Endothelial cell of umbilical vein (primary cell): Measurements from ENCODE around the gene MYPN. TPM values are rescaled to one million over a fixed set of nuclear protein-coding genes. Genes with fewer than 3 reads are reported as not detected.

Experiments
- BruUV-seq: library from RNA; stranded (reverse); fragments of 400-500 nt; replicated peaks from 2 replicates; lab custom pipeline; 2021; lab: Mats Ljungman, UMichigan
- CTCF ChIA-PET: fragments of 300-600, 350-600 bp; sonication (Branson Sonifier 250); formaldehyde crosslinking; loops from one replicate; lab custom pipeline; 2021; ENCODE audit warnings: antibody characterized with exemption, inconsistent platforms; lab: Charles Lee
- POLR2A ChIA-PET: fragments of 300-600, 350-600 bp; sonication (Branson Sonifier 250); formaldehyde crosslinking; loops from one replicate; lab custom pipeline; 2021; ENCODE audit warnings: antibody characterized with exemption, inconsistent platforms; lab: Charles Lee
- DNase-seq: peaks from one replicate; pipeline ENCODE4 v3.0.0-alpha.2; 2011; ENCODE audit warnings: low read depth, low spot score
- FAIRE-seq: peaks from 2 replicates; lab custom pipeline; 2011; peaks lifted over from hg19 to GRCh38; lab: Jason Lieb, UNC
- H2AFZ ChIP-seq: 2 replicates; pipeline ENCODE4 v1.6.0; 2012; ENCODE audit warnings: low read depth, low read length, control low read depth, inconsistent platforms
- H3K27ac ChIP-seq: 2 replicates; pipeline ENCODE4 v1.5.1; 2011; ENCODE audit warnings: low read depth, mild to moderate bottlenecking, control low read depth, low read length, moderate library complexity; ENCODE audit not compliant: insufficient read depth
- H3K27me3 ChIP-seq, 2 experiments: 2 replicates each; pipeline versions ENCODE4 v1.6.0 to v1.6.1; 2011; ENCODE audit warnings: low read length in 2 of 2, mixed read lengths in 1 of 2; ENCODE audit not compliant: control insufficient read depth in 2 of 2, insufficient read depth in 2 of 2
- H3K36me3 ChIP-seq, 2 experiments: 2 replicates in 1 of 2; 3 replicates in 1 of 2; pipeline ENCODE4 v1.5.1; 2011; ENCODE audit warnings: low read length in 2 of 2, mild to moderate bottlenecking in 1 of 2, moderate library complexity in 1 of 2; ENCODE audit not compliant: control insufficient read depth in 2 of 2, insufficient read depth in 2 of 2; ENCODE audit errors: extremely low read depth in 1 of 2
- H3K4me1 ChIP-seq: 3 replicates; pipeline ENCODE4 v1.5.1; 2011; ENCODE audit warnings: mild to moderate bottlenecking, low read length; ENCODE audit not compliant: control insufficient read depth, insufficient read depth; ENCODE audit errors: extremely low read depth
- H3K4me2 ChIP-seq: 2 replicates; pipeline ENCODE4 v1.6.1; 2011; ENCODE audit warnings: low read length, control low read depth, mixed read lengths; ENCODE audit not compliant: insufficient read depth
- H3K4me3 ChIP-seq, 3 experiments: fragments of 200-600 bp in 1 of 3; sonication (generic), shearing (Covaris generic) in 1 of 3; replicated peaks in 1 of 3; 2 replicates each; pipeline ENCODE4 v1.5.1; 2011 to 2016; ENCODE audit warnings: control low read depth in 3 of 3, low read length in 3 of 3, mild to moderate bottlenecking in 2 of 3, inconsistent platforms in 1 of 3, low read depth in 1 of 3, moderate library complexity in 1 of 3; ENCODE audit not compliant: insufficient read depth in 1 of 3
- H3K79me2 ChIP-seq: 2 replicates; pipeline ENCODE4 v1.6.0; 2012; ENCODE audit warnings: low read length, inconsistent platforms; ENCODE audit not compliant: control insufficient read depth, insufficient read depth
- H3K9ac ChIP-seq: replicated peaks from 2 replicates; pipeline ENCODE3; 2011; ENCODE audit warnings: low read length, control low read depth; ENCODE audit not compliant: insufficient read depth; ENCODE audit errors: extremely low read depth
- H3K9me1 ChIP-seq: replicated peaks from 3 replicates; pipeline ENCODE4 v1.6.0; 2011; ENCODE audit warnings: mild to moderate bottlenecking, low read length; ENCODE audit not compliant: control insufficient read depth, insufficient read depth; ENCODE audit errors: extremely low read depth
- H3K9me3 ChIP-seq: replicated peaks from 2 replicates; pipeline ENCODE4 v1.5.1; 2012; ENCODE audit warnings: low read length, inconsistent platforms; ENCODE audit not compliant: control insufficient read depth, insufficient read depth
- H4K20me1 ChIP-seq: replicated peaks from 2 replicates; pipeline ENCODE3; 2011; ENCODE audit warnings: mild to moderate bottlenecking, low read length; ENCODE audit not compliant: control insufficient read depth, insufficient read depth; ENCODE audit errors: extremely low read depth
- CTCF ChIP-seq, 2 donors: IDR thresholded peaks; 1 replicate in 1 of 2; 2 replicates in 1 of 2; pipeline ENCODE4 v1.5.1; 2011; ENCODE audit warnings: low read length in 2 of 2, mild to moderate bottlenecking in 2 of 2, moderate library complexity in 2 of 2, control low read depth in 1 of 2, inconsistent platforms in 1 of 2, low read depth in 1 of 2; ENCODE audit not compliant: insufficient read depth in 1 of 2; ENCODE audit errors: extremely low read depth in 1 of 2
- EZH2 ChIP-seq: IDR thresholded peaks from 2 replicates; pipeline ENCODE4 v1.6.1; 2012; ENCODE audit warnings: borderline replicate concordance, low read depth, mild to moderate bottlenecking, moderate library complexity, low read length, inconsistent platforms; ENCODE audit not compliant: severe bottlenecking
- FOS ChIP-seq: IDR thresholded peaks from 2 replicates; pipeline ENCODE4 v1.6.1; 2011; ENCODE audit warnings: mild to moderate bottlenecking, low read length, moderate library complexity, borderline replicate concordance; ENCODE audit not compliant: insufficient read depth
- GATA2 ChIP-seq: IDR thresholded peaks from 2 replicates; pipeline ENCODE4 v1.7.0; 2011; ENCODE audit warnings: low read depth, mild to moderate bottlenecking, moderate library complexity, mixed read lengths, low read length; ENCODE audit not compliant: insufficient read length, insufficient read depth
- JUN ChIP-seq: IDR thresholded peaks from 2 replicates; pipeline ENCODE4 v1.6.1; 2011; ENCODE audit warnings: borderline replicate concordance, low read depth; ENCODE audit not compliant: insufficient read length, insufficient read depth
- MAX ChIP-seq: IDR thresholded peaks from 2 replicates; pipeline ENCODE4 v1.6.1; 2011; ENCODE audit not compliant: insufficient read depth, insufficient read length
- MYC ChIP-seq: IDR thresholded peaks from one replicate; pipeline ENCODE4 v1.6.1; 2011; ENCODE audit warnings: mild to moderate bottlenecking, low read depth, low read length
- POLR2A ChIP-seq: IDR thresholded peaks from 2 replicates; pipeline ENCODE4 v1.6.1; 2012; ENCODE audit warnings: low read depth, mild to moderate bottlenecking, control low read depth, low read length
- POLR2AphosphoS5 ChIP-seq: IDR thresholded peaks from 2 replicates; pipeline ENCODE4 v1.6.1; 2012; ENCODE audit warnings: low read depth, mild to moderate bottlenecking, control low read depth, low read length, moderate library complexity; ENCODE audit not compliant: insufficient read depth
- dilution Hi-C: fragments of 300-500 bp; cut with MboI; formaldehyde crosslinking; loops from one replicate; pipeline ENCODE4 v1.15.0; 2019; ENCODE audit warnings: low sequenced_read_pairs; ENCODE audit not compliant: extremely low pct_ligation_motif_present
- intact Hi-C: fragments of 100-400 bp; cut with micrococcal nuclease; formaldehyde crosslinking; loops from one replicate; pipeline ENCODE4 v1.10.0; 2022
- polyA plus RNA-seq, 4 experiments: library from polyadenylated mRNA; depleted of rRNA in 3 of 4; stranded (reverse) in 3 of 4; unstranded in 1 of 4; fragments of >200 nt; gene quantifications; 2 replicates each; pipeline versions ENCODE4 v1.2.1 to v1.2.3, GENCODE V29; 2011 to 2012; ENCODE audit warnings: missing spikeins in 1 of 4
- total RNA-seq: library from RNA; stranded (reverse); gene quantifications from 2 replicates; pipeline ENCODE4 v1.2.3, GENCODE V29; 2021

MYPN gene
- total and polyA plus RNA-seq, 2 donors (not counting 3 experiments of a cell fraction or from before 2014, with no cell fraction given), result 0.01 TPM; not detected in 1

- DNase-seq (no peak), FAIRE-seq (no peak)
- Histone ChIP-seq H3K36me3 (no peaks in the 10 kb centered on the region), H4K20me1 (no peaks in the 10 kb centered on the region), H3K4me2 (no peak overlapping the region), H2AFZ (no peak overlapping the region), H3K27ac (no peak overlapping the region), H3K4me3 (no peak overlapping the region), H3K27me3 (peaks cover 4 to 11% of the 10 kb centered on the region in 2 experiments), H3K9me3 (no peaks in the 10 kb centered on the region), H3K4me1 (no peaks in the 10 kb centered on the region), H3K9me1 (no peaks in the 10 kb centered on the region), H3K79me2 (no peaks in the 10 kb centered on the region), H3K9ac (no peak overlapping the region)
- ChIA-PET POLR2A (no interaction called here), CTCF (no interaction called here)
- TF ChIP-seq MAX, result no peak
- TF ChIP-seq MYC, result no peak
- TF ChIP-seq GATA2, result no peak
- no peak for TF ChIP-seq FOS
- no peak for TF ChIP-seq JUN
- no peak for TF ChIP-seq EZH2
- no peak for TF ChIP-seq POLR2AphosphoS5
- no peak for TF ChIP-seq POLR2A
- no peak for TF ChIP-seq CTCF (IDR thresholded peaks at IDR 0.05; ENCODE audit: extremely low read depth in 1 of 2, insufficient read depth in 1 of 2, low read depth in 1 of 2, low read length in 2 of 2)
- dilution Hi-C loops, result no loop called here
- BruUV-seq, result no TSS peak
- intact Hi-C loops, result no loop called here
Measured at GRCh38 chr10:68251151-68251550, 141.9 kb downstream of the MYPN start.
